ENCODE measurements around the gene AQP10.
"Not testable (repeated sequence)": the region's sequence is repeated elsewhere in the genome, so short reads cannot be mapped to it uniquely, and the experiment has no call there.

The AQP10 gene, protein sequence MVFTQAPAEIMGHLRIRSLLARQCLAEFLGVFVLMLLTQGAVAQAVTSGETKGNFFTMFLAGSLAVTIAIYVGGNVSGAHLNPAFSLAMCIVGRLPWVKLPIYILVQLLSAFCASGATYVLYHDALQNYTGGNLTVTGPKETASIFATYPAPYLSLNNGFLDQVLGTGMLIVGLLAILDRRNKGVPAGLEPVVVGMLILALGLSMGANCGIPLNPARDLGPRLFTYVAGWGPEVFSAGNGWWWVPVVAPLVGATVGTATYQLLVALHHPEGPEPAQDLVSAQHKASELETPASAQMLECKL

DNA sequence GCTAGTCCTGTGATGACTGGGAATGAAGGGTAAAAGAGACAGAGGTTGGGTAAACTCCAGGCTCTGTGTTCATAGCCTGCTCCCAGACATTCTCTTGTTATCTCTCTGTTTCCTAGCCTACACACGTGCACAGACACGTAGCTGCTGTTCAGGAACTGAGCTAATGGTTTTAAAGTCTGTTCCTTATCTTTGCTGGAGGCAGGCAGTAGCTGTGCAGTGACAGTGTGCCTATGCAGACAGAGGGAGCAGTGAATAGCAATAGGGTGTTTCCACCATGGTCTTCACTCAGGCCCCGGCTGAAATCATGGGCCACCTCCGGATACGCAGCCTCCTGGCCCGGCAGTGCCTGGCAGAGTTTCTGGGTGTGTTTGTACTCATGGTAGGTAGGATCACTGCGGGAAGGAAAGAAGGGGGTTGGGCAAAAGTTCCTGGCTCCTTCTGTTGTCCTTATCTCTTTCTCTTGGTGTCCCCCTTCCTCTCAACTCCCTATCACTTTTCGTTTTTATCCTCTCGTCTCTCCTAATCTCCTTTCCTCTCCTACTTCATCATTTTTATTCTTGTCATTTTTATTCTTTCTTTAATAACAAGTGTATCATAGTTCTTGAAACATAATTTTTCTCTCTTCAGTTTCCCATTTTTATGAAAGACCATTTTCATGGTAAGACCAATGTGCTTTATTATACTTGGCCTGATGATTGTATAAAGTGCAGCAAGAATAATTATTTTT is at the start of gene AQP10:
AQP10 (plus strand) TSS at position 212 of the 727 bp plus-strand sequence; CDS start at position 275, 63 bp downstream.
- no peak for DNase-seq

GRCh38 chr1:154272217-154272998 is 48.5 kb upstream of the AQP10 start, which contains the start of gene HAX1:
TSS of gene HAX1 (plus strand) at chr1:154272629. CDS start at chr1:154272724, 95 bp downstream.
- peak; percentile 98 for DNase-seq

GRCh38 chr1:154272999-154273563 is 47.8 kb upstream of the AQP10 start:
- DNase-seq: no peak

GRCh38 chr1:154276797-154277196 is 44.1 kb upstream of the AQP10 start:
- no peak for DNase-seq

- DNase-seq: not testable (repeated sequence)
Observed at GRCh38 chr1:154287591-154287990, 33.3 kb upstream of the AQP10 start.

DNA sequence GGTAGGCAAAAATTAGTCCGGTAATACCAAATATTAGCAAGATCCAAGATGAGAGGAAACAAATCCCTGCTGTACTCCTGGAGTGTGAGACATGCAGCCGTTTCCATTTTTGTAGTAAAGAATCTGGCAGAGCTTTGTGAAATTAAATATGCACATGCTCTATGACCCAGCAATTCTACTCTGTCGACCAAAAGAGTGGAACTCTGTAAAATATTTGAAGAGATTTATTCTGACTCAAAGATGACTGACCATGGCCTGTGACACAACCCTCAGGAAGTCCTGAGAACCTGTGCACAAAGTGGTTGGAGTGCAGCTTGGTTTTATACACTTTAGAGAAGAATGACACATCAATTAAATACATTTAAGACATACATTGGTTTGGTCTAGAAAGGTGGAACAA is 32.2 kb upstream of the AQP10 start:
- DNase-seq: no peak

DNA sequence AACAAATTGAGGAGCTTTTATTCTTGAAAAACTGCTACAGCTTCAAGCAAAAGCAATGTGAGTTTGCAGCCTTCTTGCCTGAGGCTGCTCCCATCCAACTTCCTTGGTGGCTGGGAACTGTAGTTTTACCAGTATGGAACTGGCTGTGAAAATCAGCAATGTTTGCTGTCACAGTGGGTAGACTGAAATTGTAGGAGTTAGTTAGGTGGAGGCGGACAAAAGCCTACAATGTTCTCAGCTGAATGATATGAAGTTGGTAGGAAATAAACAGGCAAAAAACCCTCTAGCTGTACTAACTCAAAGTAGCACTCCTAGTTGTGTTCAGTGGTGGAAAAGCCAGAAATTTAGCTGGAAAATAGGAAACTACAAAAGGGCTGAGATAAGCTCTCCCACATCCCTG is 30.0 kb upstream of the AQP10 start:
- DNase-seq: no peak

DNA sequence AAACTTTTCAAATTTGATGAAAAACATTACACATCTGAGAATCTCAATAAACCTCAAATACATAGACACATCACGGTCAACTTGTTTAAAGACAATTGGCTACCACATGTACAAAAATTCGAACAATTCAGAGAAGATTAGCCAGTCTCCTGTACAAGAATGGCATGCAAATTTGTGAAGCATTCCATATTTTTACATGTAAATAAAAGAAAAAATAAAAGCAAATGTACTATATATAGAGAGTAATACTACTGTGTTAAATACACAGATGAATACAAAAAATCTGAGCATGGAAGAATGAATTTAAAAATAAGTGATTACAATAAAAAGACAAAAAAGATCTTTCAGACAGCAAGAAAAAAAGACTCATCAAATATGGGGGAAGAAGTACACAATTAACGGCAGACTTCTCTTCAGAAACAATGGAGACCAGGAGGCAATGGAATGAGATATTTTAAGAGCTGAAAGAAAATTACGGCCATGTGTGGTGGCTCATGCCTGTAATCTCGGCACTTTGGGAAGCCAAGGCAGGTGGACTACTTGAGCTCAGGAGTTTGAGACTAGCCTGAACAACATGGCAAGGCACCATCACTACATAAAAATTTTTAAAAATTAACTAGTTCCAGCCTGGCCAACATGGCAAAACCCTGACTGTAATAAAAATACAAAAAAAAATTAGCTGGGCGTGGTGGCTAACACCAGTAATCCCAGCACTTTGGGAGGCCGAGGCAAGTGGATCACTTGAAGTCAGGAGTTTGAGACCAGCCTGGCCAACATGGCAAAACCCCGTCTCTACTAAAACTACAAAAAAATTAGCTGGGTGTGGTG is 25.3 kb upstream of the AQP10 start:
- DNase-seq: no peak

- no peak for DNase-seq
Observed at GRCh38 chr1:154301582-154301981, 19.3 kb upstream of the AQP10 start.

DNA sequence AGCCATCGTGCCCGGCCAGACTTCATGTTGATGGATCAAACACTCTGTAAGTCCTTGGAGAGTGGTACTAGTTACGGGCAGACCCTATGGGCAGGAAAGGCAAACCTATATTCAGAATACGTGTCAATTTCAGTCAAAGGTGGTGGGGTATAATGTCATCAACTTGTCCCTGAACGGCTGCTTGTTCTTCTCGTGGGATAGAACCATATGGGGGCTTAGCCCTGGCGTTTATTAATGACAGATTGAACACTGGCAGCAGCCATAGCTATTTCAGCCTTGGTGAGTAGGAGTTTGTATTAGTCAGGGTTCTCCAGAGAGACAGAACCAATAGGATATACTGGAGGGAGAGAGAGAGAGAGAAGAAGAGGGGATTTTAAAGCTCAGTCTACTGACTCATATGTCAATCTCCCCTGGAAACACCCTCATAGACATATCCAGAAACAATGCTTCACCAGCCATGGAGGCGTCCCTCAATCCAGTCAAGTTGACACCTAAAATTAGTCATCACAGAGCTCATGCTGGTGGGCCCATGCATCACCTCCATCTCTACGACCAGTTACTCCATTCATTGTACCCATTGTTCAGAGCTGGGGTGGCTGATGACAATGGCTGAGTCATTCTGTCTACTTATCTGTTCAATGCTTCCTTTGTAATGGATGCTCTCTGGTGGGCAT is 16.1 kb upstream of the AQP10 start:
- no peak for DNase-seq

GRCh38 chr1:154306151-154306550 is 14.7 kb upstream of the AQP10 start:
- no peak for DNase-seq

DNA sequence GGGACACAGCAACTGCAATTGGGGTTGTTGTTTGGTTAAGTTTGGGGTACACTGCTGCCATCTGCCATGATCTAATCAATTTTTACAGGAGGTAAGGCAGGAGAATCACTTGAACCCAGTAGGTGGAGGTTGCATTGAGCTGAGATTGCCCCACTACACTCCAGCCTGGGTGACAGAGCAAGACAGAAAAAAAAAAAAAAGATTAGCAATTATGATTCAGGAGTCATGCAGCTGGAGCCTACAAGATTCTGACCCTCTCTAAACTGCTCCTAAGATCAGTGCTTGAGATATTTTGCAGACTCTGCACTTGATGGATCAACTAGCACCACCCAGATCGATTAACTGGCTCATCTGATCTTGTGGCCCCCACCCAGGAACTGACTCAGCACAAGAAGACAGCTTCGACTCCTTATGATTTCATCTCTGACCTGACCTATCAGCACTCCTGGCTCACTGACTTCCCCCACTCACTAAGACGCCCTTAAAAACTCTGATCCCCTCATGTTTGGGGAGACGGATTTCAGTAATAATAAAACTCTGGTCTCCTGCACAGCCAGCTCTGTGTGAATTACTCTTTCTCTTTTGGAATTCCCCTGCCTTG is 13.1 kb upstream of the AQP10 start:
- not testable (repeated sequence) for DNase-seq

GRCh38 chr1:154309136-154309535 is 11.8 kb upstream of the AQP10 start:
- DNase-seq: not testable (repeated sequence)

GRCh38 chr1:154312229-154313065 is 8.4 kb upstream of the AQP10 start:
- not testable (repeated sequence) for DNase-seq

DNA sequence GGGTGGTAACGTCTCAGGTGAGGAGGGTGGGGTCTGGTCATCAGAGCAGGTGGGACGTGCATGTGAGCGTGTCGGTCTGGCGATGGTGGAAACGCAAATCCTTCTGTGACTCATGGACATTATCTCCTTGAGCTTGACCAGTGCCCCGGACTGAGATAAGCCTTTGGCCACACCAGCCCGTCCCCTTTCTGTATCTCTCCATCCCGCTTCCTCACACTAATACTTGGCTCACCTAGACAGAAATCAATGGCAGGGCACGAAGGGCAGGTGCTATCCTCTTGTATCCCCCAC is 7.9 kb upstream of the AQP10 start:
- no peak for DNase-seq

GRCh38 chr1:154314226-154314625 is 6.7 kb upstream of the AQP10 start:
- not testable (repeated sequence) for DNase-seq

DNA sequence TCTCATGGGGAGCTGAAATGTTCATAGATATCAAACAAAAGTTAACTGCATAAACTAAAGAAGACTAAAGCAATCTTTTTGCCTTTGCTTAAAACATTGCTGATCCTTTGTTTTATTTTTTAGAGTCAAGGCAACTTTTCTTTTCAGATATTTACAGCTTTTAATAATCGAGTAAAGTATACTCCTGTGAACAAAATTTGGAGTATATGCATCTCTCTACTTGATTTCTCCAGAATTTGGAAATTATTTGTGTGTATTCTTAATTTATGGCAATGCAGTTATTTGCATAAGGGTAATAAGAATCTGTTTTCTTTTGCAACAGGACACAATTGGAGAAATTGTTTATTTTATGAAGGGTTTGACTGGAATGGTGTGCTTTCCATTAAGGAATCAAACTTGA is 4.2 kb upstream of the AQP10 start:
- no peak for DNase-seq

- no peak for DNase-seq
Observed at GRCh38 chr1:154318386-154318785, 2.5 kb upstream of the AQP10 start.

- DNase-seq: not testable (repeated sequence)
Observed at GRCh38 chr1:154321609-154321934, 679 bp downstream of the AQP10 start.

GRCh38 chr1:154323493-154323892 is 2.6 kb downstream of the AQP10 start:
- no peak for DNase-seq

DNA sequence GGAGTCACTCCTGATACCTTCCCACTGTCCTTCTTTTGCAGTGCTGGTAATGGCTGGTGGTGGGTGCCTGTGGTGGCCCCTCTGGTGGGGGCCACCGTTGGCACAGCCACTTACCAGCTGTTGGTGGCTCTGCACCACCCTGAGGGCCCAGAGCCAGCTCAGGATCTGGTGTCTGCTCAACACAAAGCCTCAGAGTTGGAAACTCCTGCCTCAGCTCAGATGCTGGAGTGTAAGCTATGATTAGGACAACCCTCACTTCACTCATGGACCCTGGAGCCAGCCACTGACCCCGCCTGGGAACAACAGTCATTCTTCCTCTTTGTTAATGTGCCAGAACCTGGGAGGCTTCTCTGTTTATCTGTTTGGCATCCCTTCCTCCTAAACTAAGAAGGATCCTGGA is 3.3 kb downstream of the AQP10 start:
- DNase-seq: no peak

Data from activated T-cell treated with anti-CD3 and anti-CD28 coated beads for 4 hours (primary cell).